Endothelial cell of umbilical vein (primary cell): ENCODE results near the gene ENKD1. TPM values are rescaled to one million over a fixed set of nuclear protein-coding genes. Genes with fewer than 3 reads are reported as not detected.

ENCODE experiments used
- BruUV-seq: library from RNA; stranded (reverse); fragments of 400-500 nt; replicated peaks from 2 replicates; lab custom pipeline; 2021; lab: Mats Ljungman, UMichigan
- CTCF ChIA-PET: fragments of 300-600, 350-600 bp; sonication (Branson Sonifier 250); formaldehyde crosslinking; loops from one replicate; lab custom pipeline; 2021; ENCODE audit warnings: antibody characterized with exemption, inconsistent platforms; lab: Charles Lee
- POLR2A ChIA-PET: fragments of 300-600, 350-600 bp; sonication (Branson Sonifier 250); formaldehyde crosslinking; loops from one replicate; lab custom pipeline; 2021; ENCODE audit warnings: antibody characterized with exemption, inconsistent platforms; lab: Charles Lee
- DNase-seq: peaks from one replicate; pipeline ENCODE4 v3.0.0-alpha.2; 2011; ENCODE audit warnings: low read depth, low spot score
- FAIRE-seq: peaks from 2 replicates; lab custom pipeline; 2011; peaks lifted over from hg19 to GRCh38; lab: Jason Lieb, UNC
- H2AFZ ChIP-seq: 2 replicates; pipeline ENCODE4 v1.6.0; 2012; ENCODE audit warnings: low read depth, low read length, control low read depth, inconsistent platforms
- H3K27ac ChIP-seq: 2 replicates; pipeline ENCODE4 v1.5.1; 2011; ENCODE audit warnings: low read depth, mild to moderate bottlenecking, control low read depth, low read length, moderate library complexity; ENCODE audit not compliant: insufficient read depth
- H3K27me3 ChIP-seq, 2 experiments: 2 replicates each; pipeline versions ENCODE4 v1.6.0 to v1.6.1; 2011; ENCODE audit warnings: low read length in 2 of 2, mixed read lengths in 1 of 2; ENCODE audit not compliant: control insufficient read depth in 2 of 2, insufficient read depth in 2 of 2
- H3K36me3 ChIP-seq, 2 experiments: 2 replicates in 1 of 2; 3 replicates in 1 of 2; pipeline ENCODE4 v1.5.1; 2011; ENCODE audit warnings: low read length in 2 of 2, mild to moderate bottlenecking in 1 of 2, moderate library complexity in 1 of 2; ENCODE audit not compliant: control insufficient read depth in 2 of 2, insufficient read depth in 2 of 2; ENCODE audit errors: extremely low read depth in 1 of 2
- H3K4me1 ChIP-seq: 3 replicates; pipeline ENCODE4 v1.5.1; 2011; ENCODE audit warnings: mild to moderate bottlenecking, low read length; ENCODE audit not compliant: control insufficient read depth, insufficient read depth; ENCODE audit errors: extremely low read depth
- H3K4me2 ChIP-seq: 2 replicates; pipeline ENCODE4 v1.6.1; 2011; ENCODE audit warnings: low read length, control low read depth, mixed read lengths; ENCODE audit not compliant: insufficient read depth
- H3K4me3 ChIP-seq, 3 experiments: fragments of 200-600 bp in 1 of 3; sonication (generic), shearing (Covaris generic) in 1 of 3; replicated peaks in 1 of 3; 2 replicates each; pipeline ENCODE4 v1.5.1; 2011 to 2016; ENCODE audit warnings: control low read depth in 3 of 3, low read length in 3 of 3, mild to moderate bottlenecking in 2 of 3, inconsistent platforms in 1 of 3, low read depth in 1 of 3, moderate library complexity in 1 of 3; ENCODE audit not compliant: insufficient read depth in 1 of 3
- H3K79me2 ChIP-seq: 2 replicates; pipeline ENCODE4 v1.6.0; 2012; ENCODE audit warnings: low read length, inconsistent platforms; ENCODE audit not compliant: control insufficient read depth, insufficient read depth
- H3K9ac ChIP-seq: replicated peaks from 2 replicates; pipeline ENCODE3; 2011; ENCODE audit warnings: low read length, control low read depth; ENCODE audit not compliant: insufficient read depth; ENCODE audit errors: extremely low read depth
- H3K9me1 ChIP-seq: replicated peaks from 3 replicates; pipeline ENCODE4 v1.6.0; 2011; ENCODE audit warnings: mild to moderate bottlenecking, low read length; ENCODE audit not compliant: control insufficient read depth, insufficient read depth; ENCODE audit errors: extremely low read depth
- H3K9me3 ChIP-seq: replicated peaks from 2 replicates; pipeline ENCODE4 v1.5.1; 2012; ENCODE audit warnings: low read length, inconsistent platforms; ENCODE audit not compliant: control insufficient read depth, insufficient read depth
- H4K20me1 ChIP-seq: replicated peaks from 2 replicates; pipeline ENCODE3; 2011; ENCODE audit warnings: mild to moderate bottlenecking, low read length; ENCODE audit not compliant: control insufficient read depth, insufficient read depth; ENCODE audit errors: extremely low read depth
- EZH2 ChIP-seq: IDR thresholded peaks from 2 replicates; pipeline ENCODE4 v1.6.1; 2012; ENCODE audit warnings: borderline replicate concordance, low read depth, mild to moderate bottlenecking, moderate library complexity, low read length, inconsistent platforms; ENCODE audit not compliant: severe bottlenecking
- FOS ChIP-seq: IDR thresholded peaks from 2 replicates; pipeline ENCODE4 v1.6.1; 2011; ENCODE audit warnings: mild to moderate bottlenecking, low read length, moderate library complexity, borderline replicate concordance; ENCODE audit not compliant: insufficient read depth
- GATA2 ChIP-seq: IDR thresholded peaks from 2 replicates; pipeline ENCODE4 v1.7.0; 2011; ENCODE audit warnings: low read depth, mild to moderate bottlenecking, moderate library complexity, mixed read lengths, low read length; ENCODE audit not compliant: insufficient read length, insufficient read depth
- JUN ChIP-seq: IDR thresholded peaks from 2 replicates; pipeline ENCODE4 v1.6.1; 2011; ENCODE audit warnings: borderline replicate concordance, low read depth; ENCODE audit not compliant: insufficient read length, insufficient read depth
- MAX ChIP-seq: IDR thresholded peaks from 2 replicates; pipeline ENCODE4 v1.6.1; 2011; ENCODE audit not compliant: insufficient read depth, insufficient read length
- MYC ChIP-seq: IDR thresholded peaks from one replicate; pipeline ENCODE4 v1.6.1; 2011; ENCODE audit warnings: mild to moderate bottlenecking, low read depth, low read length
- POLR2A ChIP-seq: IDR thresholded peaks from 2 replicates; pipeline ENCODE4 v1.6.1; 2012; ENCODE audit warnings: low read depth, mild to moderate bottlenecking, control low read depth, low read length
- POLR2AphosphoS5 ChIP-seq: IDR thresholded peaks from 2 replicates; pipeline ENCODE4 v1.6.1; 2012; ENCODE audit warnings: low read depth, mild to moderate bottlenecking, control low read depth, low read length, moderate library complexity; ENCODE audit not compliant: insufficient read depth
- dilution Hi-C: fragments of 300-500 bp; cut with MboI; formaldehyde crosslinking; loops from one replicate; pipeline ENCODE4 v1.15.0; 2019; ENCODE audit warnings: low sequenced_read_pairs; ENCODE audit not compliant: extremely low pct_ligation_motif_present
- intact Hi-C: fragments of 100-400 bp; cut with micrococcal nuclease; formaldehyde crosslinking; loops from one replicate; pipeline ENCODE4 v1.10.0; 2022
- polyA plus RNA-seq, 4 experiments: library from polyadenylated mRNA; depleted of rRNA in 3 of 4; stranded (reverse) in 3 of 4; unstranded in 1 of 4; fragments of >200 nt; gene quantifications; 2 replicates each; pipeline versions ENCODE4 v1.2.1 to v1.2.3, GENCODE V29; 2011 to 2012; ENCODE audit warnings: missing spikeins in 1 of 4
- total RNA-seq: library from RNA; stranded (reverse); gene quantifications from 2 replicates; pipeline ENCODE4 v1.2.3, GENCODE V29; 2021
- TF ChIP-seq, protein P1 (sequence below), 2 donors: IDR thresholded peaks; 1 replicate in 1 of 2; 2 replicates in 1 of 2; pipeline ENCODE4 v1.5.1; 2011; ENCODE audit warnings: low read length in 2 of 2, mild to moderate bottlenecking in 2 of 2, moderate library complexity in 2 of 2, control low read depth in 1 of 2, inconsistent platforms in 1 of 2, low read depth in 1 of 2; ENCODE audit not compliant: insufficient read depth in 1 of 2; ENCODE audit errors: extremely low read depth in 1 of 2

ENKD1 gene
- total and polyA plus RNA-seq, 2 donors (not counting 3 experiments of a cell fraction or from before 2014, with no cell fraction given), result 16.7 to 17.3 TPM

GRCh38 chr16:67667453-67667816, 885 bp upstream of the ENKD1 start:
- POLR2A ChIA-PET, result interaction anchor here (0.9 to 1.5 kb wide), 2 partner anchors 130 to 146 kb away, joined by 3 to 4 read pairs; no protein-coding TSS in a partner anchor
- Histone ChIP-seq H3K4me3 (no peak overlapping the region), H3K9ac (no peak overlapping the region), H3K9me1 (no peaks in the 10 kb centered on the region), H4K20me1 (no peaks in the 10 kb centered on the region), H3K36me3 (peaks cover 0 to 6% of the 10 kb centered on the region in 2 experiments), H3K4me2 (no peak overlapping the region), H3K27ac (no peak overlapping the region), H3K79me2 (no peaks in the 10 kb centered on the region), H2AFZ (no peak overlapping the region), H3K4me1 (peaks cover 15% of the 10 kb centered on the region), H3K27me3 (no peaks in the 10 kb centered on the region), H3K9me3 (no peaks in the 10 kb centered on the region)
- dilution Hi-C loops, result no loop called here
- FAIRE-seq (no peak), DNase-seq (no peak)
- intact Hi-C loops, result no loop called here
- no peak for TF ChIP-seq POLR2A
- TF ChIP-seq MYC, result no peak
- no peak for TF ChIP-seq EZH2
- TF ChIP-seq MAX, result no peak
- TF ChIP-seq FOS, result no peak
- TF ChIP-seq, protein P1, sequence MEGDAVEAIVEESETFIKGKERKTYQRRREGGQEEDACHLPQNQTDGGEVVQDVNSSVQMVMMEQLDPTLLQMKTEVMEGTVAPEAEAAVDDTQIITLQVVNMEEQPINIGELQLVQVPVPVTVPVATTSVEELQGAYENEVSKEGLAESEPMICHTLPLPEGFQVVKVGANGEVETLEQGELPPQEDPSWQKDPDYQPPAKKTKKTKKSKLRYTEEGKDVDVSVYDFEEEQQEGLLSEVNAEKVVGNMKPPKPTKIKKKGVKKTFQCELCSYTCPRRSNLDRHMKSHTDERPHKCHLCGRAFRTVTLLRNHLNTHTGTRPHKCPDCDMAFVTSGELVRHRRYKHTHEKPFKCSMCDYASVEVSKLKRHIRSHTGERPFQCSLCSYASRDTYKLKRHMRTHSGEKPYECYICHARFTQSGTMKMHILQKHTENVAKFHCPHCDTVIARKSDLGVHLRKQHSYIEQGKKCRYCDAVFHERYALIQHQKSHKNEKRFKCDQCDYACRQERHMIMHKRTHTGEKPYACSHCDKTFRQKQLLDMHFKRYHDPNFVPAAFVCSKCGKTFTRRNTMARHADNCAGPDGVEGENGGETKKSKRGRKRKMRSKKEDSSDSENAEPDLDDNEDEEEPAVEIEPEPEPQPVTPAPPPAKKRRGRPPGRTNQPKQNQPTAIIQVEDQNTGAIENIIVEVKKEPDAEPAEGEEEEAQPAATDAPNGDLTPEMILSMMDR (IDR thresholded peaks at IDR 0.05; ENCODE audit: extremely low read depth in 1 of 2, insufficient read depth in 1 of 2, low read depth in 1 of 2, low read length in 2 of 2), result no peak
- no peak for TF ChIP-seq POLR2AphosphoS5
- no peak for TF ChIP-seq GATA2
- no peak for TF ChIP-seq JUN
- no TSS peak for BruUV-seq
- CTCF ChIA-PET, result interaction anchor here (0.6 to 12.7 kb wide), 22 partner anchors 9 to 373 kb away, joined by 3 to 163 read pairs (median 3); partner anchors contain the start of genes ATP6V0D1, CARMIL2, CTCF and NUTF2
